EH (cell line): ENCODE results near the gene PIK3C2A.

Experiments
- DNase-seq: peaks from one replicate; pipeline ENCODE4 v3.0.0-alpha.2; 2015; ENCODE audit warnings: low read depth

PIK3C2A gene

DNA sequence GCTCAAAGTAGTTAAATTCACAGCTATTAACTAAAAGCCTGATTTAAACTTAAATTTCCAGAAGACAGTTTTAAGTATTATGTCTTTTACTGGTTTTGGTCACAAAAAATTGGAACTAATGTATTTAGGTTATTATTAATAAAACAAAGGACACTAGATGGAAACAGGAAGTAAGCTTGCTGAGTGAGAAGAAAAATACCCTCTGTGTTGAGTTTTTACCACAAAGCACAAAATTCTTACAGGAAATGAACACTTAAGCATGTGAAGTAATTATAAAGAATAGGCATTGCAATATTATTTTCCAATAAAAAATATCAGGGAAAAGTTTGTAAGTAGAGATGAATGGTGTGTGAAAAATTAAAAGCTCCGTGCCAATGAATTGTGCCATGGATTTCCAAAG is 46.3 kb downstream of the PIK3C2A start:
- DNase-seq: no peak

DNA sequence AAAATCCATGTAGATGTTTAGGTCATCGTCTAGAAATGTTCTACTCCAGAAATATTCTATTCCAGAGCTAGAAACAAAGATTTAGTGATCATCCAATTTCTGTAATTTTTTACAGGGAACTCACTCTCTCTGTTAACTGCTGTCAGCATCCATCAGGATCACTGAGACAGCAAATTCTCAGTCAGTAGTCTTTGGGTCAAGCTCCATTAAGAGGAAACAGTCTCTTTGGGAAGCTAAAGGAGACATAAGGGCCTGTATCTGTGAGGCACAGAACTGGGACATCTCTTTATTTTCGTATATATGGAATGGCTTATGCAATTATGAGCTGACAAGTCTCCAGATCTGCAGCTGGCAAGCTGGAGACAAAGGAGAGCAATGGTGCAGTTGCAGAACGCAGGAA is 48.3 kb downstream of the PIK3C2A start:
- no peak for DNase-seq
